Psoas muscle (tissue), 8 donors: ENCODE measurements around the gene SKIDA1. TPM values are rescaled to one million over a fixed set of nuclear protein-coding genes. Genes with fewer than 3 reads are reported as not detected.

Source experiments
- ATAC-seq, 4 donors: fragments of 200-7000 bp; cut with Tn5 transposase; one replicate each; pipeline ENCODE4 v1.9.1; 2020; ENCODE audit warnings: moderate library complexity in 3 of 4, mild to moderate bottlenecking in 2 of 4
- DNase-seq, 2 donors: peaks; one replicate each; pipeline ENCODE4 v3.0.0-alpha.2; 2020
- H3K27ac ChIP-seq: fragments of 200-600 bp; one replicate; pipeline ENCODE4 v1.8.0; 2022
- H3K27me3 ChIP-seq, 3 donors: fragments of 200-600 bp in 1 of 3; one replicate each; pipeline versions ENCODE4 v1.6.1 to v1.8.0; 2013 to 2022; ENCODE audit warnings: low read length in 2 of 3, mild to moderate bottlenecking in 2 of 3, moderate library complexity in 1 of 3; ENCODE audit not compliant: insufficient read depth in 3 of 3
- H3K36me3 ChIP-seq, 2 donors: fragments of 200-600 bp in 1 of 2; one replicate each; pipeline versions ENCODE4 v1.6.1 to v1.8.0; 2013 to 2022; ENCODE audit warnings: low read depth in 1 of 2, mild to moderate bottlenecking in 1 of 2, moderate library complexity in 1 of 2; ENCODE audit not compliant: insufficient read depth in 1 of 2
- H3K4me1 ChIP-seq: fragments of 200-600 bp; one replicate; pipeline ENCODE4 v1.8.0; 2022
- H3K4me3 ChIP-seq: fragments of 200-600 bp; one replicate; pipeline ENCODE4 v1.8.0; 2022; ENCODE audit warnings: mild to moderate bottlenecking
- H3K9me3 ChIP-seq: fragments of 200-600 bp; one replicate; pipeline ENCODE4 v1.8.0; 2022
- CTCF ChIP-seq: fragments of 200-600 bp; IDR thresholded peaks from one replicate; pipeline ENCODE4 v1.8.0; 2022; ENCODE audit warnings: antibody characterized with exemption
- WGBS, 3 donors: extraction: QIAGEN DNeasy Blood & Tissue Kit; methylation state at CpG; one replicate each; pipeline versions ENCODE4 v1.1.6 to v1.1.7; 2013; 5-methylcytosine and 5-hydroxymethylcytosine counted together
- intact Hi-C, 2 donors: fragments of 100-400 bp; cut with DNase I; formaldehyde crosslinking; loops; one replicate each; pipeline versions ENCODE4 v1.11.0 to v1.14.2; 2022
- polyA plus RNA-seq, 3 donors: library from polyadenylated mRNA; stranded (reverse); fragments of 200-250 nt; gene quantifications; one replicate each; pipeline ENCODE4 v1.2.3, GENCODE V29; 2013
- total RNA-seq, 4 donors: library from RNA; stranded (reverse); fragmentation: NEBNext Ultra II Directional in 2 of 4; extraction: Animal tissue kit (Norgen Biotek cat#: 25700) in 2 of 4; gene quantifications; one replicate each; pipeline versions ENCODE4 v1.2.1 to v1.2.4, GENCODE V29; 2021 to 2023
- donor health status: healthy with polysubstance abuse.
- donor health status: DM: no; HTN: no; CAD: no; lungs with moderate emphysema.
- donor health status: Bipolar disorder and iron deficiency.
- donor health status: healthy.
- donor health status: DM: yes; HTN: yes; CAD: no.
- donor health status: DM: no; HTN: no; CAD: no.
- donor health status: DM: no; HTN: no; CAD: no.
- donor health status: DM: yes; HTN: yes; CAD: no.

The SKIDA1 gene
- total and polyA plus RNA-seq, 7 donors, result 0.04 to 0.79 (median 0.21) TPM

GRCh38 chr10:21514818-21515351, 10.6 kb downstream of the SKIDA1 start:
- H3K36me3 ChIP-seq, result no peaks in the 10 kb centered on the region
- H3K27ac ChIP-seq, result no peak overlapping the region
- H3K9me3 ChIP-seq, result no peaks in the 10 kb centered on the region
- TF ChIP-seq CTCF, result no peak
- intact Hi-C loops, result loop anchor here (2.0 to 10.0 kb wide), 2 partner anchors 14 to 1040 kb away; no protein-coding TSS in a partner anchor
- H3K4me1 ChIP-seq, result peaks cover 18% of the 10 kb centered on the region
- WGBS, 3 donors, result 88 to 95% (median 95%) methylated on average over 10 of the region's 10 CpGs
- ATAC-seq (no peak), DNase-seq (no peak)
- no peak overlapping the region for H3K4me3 ChIP-seq
- H3K27me3 ChIP-seq, result peaks cover 0 to 8% (median 0%) of the 10 kb centered on the region in 3 donors

GRCh38 chr10:21514129-21514817, 11.2 kb downstream of the SKIDA1 start:
- intact Hi-C loops, result loop anchor here (2.0 to 10.0 kb wide), 2 partner anchors 13 to 1041 kb away; no protein-coding TSS in a partner anchor
- Histone ChIP-seq H3K27me3 (peaks cover 0 to 8% (median 0%) of the 10 kb centered on the region in 3 donors), H3K4me1 (peaks cover 17% of the 10 kb centered on the region)

GRCh38 chr10:21513405-21513788, 12.1 kb downstream of the SKIDA1 start:
- H3K9me3 ChIP-seq, result no peaks in the 10 kb centered on the region
- H3K4me3 ChIP-seq, result no peak overlapping the region
- H3K4me1 ChIP-seq, result peaks cover 13% of the 10 kb centered on the region
- 97 to 99% (median 98%) methylated on average over 1 of the region's 1 CpG for WGBS, 3 donors
- TF ChIP-seq CTCF, result no peak
- intact Hi-C loops, result loop anchor here in 1 of 2 donors (10.0 kb wide), 1 partner anchor 1041 kb away; no protein-coding TSS in a partner anchor
- ATAC-seq (no peak), DNase-seq (no peak)
- no peaks in the 10 kb centered on the region for H3K36me3 ChIP-seq
- H3K27me3 ChIP-seq, result peaks cover 0 to 7% (median 0%) of the 10 kb centered on the region in 3 donors
- H3K27ac ChIP-seq, result no peak overlapping the region

More at GRCh38 chr10:21514129-21514817, 11.2 kb downstream of the SKIDA1 start:
- Histone ChIP-seq H3K9me3 (no peaks in the 10 kb centered on the region), H3K36me3 (no peaks in the 10 kb centered on the region), H3K27ac (no peak overlapping the region), H3K4me3 (no peak overlapping the region)
- no peak for ATAC-seq
- WGBS, 3 donors, result 86 to 95% (median 90%) methylated on average over 6 of the region's 6 CpGs
- no peak for TF ChIP-seq CTCF
- DNase-seq, result no peak

GRCh38 chr10:21512573-21513404, 12.7 kb downstream of the SKIDA1 start:
- intact Hi-C loops, result loop anchor here in 1 of 2 donors (10.0 kb wide), 1 partner anchor 1042 kb away; no protein-coding TSS in a partner anchor
- WGBS, 3 donors, result 88 to 94% (median 90%) methylated on average over 2 of the region's 2 CpGs
- no peak overlapping the region for H3K27ac ChIP-seq

More at GRCh38 chr10:21512573-21513404, 12.7 kb downstream of the SKIDA1 start:
- no peak for ATAC-seq
- DNase-seq, result no peak
- TF ChIP-seq CTCF, result no peak
- Histone ChIP-seq H3K4me3 (no peak overlapping the region), H3K4me1 (peaks cover 9% of the 10 kb centered on the region), H3K27me3 (peaks cover 0 to under 1% (median 0%) of the 10 kb centered on the region in 3 donors), H3K36me3 (no peaks in the 10 kb centered on the region), H3K9me3 (no peaks in the 10 kb centered on the region)
